ENCODE data around the gene MIDN.
A peak's percentile ranks its signal among the peaks of the same experiment; 100 is the strongest.
"Not testable (repeated sequence)": the region's sequence is repeated elsewhere in the genome, so short reads cannot be mapped to it uniquely, and the experiment has no call there.

Gene MIDN

DNA sequence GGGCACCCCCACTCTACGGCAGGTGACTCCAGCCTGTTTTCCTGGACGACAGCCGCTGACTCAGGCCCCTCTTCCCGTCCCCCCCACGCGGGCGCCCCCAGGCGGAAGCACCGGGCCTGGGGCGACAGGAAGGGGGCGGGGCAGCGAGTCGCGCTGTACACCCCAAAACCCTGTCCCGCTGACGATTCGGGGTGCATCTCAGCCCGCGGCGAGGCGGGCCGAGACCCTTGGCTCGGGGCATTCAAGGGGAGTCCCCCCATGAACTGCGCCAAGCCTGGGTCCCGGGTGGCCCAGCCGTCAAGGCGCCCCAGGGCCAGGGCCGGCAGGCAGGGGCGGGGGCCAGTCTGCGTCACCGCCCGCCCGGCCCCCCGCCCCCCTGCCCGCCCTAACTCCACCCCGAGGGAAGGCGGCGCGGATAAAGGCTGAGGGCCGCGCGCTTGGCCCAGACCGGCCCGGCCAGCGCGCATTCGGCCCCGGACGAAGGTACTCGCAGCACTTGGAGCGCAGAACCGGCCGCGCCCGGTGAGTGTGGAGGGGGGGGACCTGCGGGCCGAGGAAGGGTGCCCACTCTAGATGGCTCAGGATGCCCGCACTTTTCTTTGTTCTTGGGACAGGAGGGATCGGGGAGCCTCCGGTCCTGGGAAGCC lies at the start of gene MIDN:
MIDN (plus strand) TSS at position 445 of the 647 bp plus-strand sequence. CDS start 1,714 bp downstream, outside the sequence.
- peak; percentile 86 for DNase-seq

DNA sequence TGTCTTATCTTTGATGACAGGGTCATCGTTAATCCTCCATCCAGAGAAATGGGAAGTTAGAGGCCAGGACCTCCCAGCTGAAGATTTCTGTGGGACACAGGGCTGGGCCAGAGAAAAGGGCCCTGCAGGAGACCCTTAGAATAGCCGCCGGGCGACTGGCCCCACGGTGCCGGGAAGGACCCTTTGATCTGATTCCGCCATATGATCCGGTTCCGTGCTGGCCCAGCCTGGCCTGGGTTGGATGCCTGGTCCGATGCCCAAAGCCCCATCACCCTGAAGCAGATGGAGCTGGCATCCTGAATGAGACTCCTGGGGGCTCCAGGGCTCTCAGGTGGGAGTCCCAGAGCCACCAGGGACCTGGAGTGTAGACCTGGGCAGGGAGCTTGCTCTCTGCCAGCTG lies 48.9 kb upstream of the MIDN start:
- no peak for DNase-seq

DNA sequence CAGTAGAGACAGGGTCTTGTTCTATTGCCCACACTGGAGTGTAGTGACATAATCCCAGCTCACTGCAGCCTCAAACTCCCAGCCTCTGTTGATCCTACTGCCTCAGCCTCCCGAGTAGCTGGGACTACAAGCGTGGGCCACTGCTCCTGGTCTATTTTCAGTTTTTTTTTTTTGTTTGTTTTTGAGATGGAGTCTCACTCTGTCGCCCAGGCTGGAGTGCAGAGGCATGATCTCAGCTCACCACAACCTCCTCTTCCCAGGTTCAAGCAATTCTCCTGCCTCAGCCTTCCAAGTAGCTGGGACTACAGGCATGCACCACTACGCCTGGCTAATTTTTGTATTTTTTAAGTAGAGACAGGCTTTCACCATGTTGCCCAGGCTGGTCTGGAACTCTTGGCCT lies 47.8 kb upstream of the MIDN start:
- not testable (repeated sequence) for DNase-seq

DNA sequence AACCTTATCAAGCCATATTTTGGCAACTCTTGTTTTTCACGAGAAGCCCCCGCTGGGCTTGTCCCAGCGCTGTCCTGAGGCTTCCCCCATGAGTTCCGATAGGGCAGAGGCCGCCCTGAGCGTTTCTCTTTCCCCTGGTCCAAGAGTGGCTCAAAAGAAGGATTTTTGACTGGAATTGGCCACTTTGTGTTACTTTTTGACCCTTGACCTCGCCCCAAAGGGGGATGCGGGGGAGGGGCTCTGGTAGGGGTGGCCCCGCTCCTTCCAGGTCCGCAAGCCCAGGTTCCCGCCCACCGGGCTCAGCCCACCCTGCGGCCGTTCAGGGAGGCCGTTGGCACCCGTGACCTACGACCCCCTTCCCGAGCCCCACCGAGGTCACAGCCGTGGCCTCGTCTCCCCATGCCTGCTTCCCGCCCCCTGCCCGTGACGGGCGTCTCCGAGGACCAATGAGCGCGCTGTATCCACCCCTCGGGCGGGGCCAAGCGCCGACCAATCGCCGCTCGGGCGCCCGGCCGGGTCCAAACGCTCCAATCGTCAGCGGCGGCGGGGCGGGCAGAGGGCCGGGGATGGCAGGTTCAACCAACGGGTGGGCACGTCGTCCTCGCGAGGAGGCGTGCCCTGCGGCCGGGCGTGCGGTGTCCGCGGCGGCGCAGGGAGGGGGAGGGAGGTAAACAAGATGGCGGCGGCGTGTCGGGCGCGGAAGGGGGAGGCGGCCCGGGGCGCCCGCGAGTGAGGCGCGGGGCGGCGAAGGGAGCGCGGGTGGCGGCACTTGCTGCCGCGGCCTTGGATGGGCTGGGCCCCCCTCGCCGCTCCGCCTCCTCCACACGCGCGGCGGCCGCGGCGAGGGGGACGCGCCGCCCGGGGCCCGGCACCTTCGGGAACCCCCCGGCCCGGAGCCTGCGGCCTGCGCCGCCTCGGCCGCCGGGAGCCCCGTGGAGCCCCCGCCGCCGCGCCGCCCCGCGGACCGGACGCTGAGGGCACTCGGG lies 43.0 kb upstream of the MIDN start, which contains the start of gene STK11:
STK11 (plus strand) TSS at position 665 of the 986 bp plus-strand sequence. CDS start 1,136 bp downstream, outside the sequence.
- DNase-seq = peak; percentile 97

GRCh38 chr19:1206150-1206863 lies 42.1 kb upstream of the MIDN start:
- no peak for DNase-seq

DNA sequence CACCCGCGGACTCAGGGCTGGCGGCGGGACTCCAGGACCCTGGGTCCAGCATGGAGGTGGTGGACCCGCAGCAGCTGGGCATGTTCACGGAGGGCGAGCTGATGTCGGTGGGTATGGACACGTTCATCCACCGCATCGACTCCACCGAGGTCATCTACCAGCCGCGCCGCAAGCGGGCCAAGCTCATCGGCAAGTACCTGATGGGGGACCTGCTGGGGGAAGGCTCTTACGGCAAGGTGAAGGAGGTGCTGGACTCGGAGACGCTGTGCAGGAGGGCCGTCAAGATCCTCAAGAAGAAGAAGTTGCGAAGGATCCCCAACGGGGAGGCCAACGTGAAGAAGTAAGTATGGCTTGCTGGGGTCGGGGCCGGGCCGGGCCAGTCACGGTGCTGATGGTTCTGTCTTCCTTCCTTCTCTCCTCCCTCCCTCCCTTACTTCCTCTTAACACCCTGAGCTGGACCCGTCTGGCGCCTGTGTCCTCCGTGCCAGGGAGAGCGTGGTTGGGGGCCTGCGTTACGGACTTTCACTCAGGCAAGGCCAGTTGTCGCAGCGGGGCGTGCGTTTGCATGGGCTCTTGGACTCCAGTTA lies 41.4 kb upstream of the MIDN start:
- no peak for DNase-seq

- DNase-seq = not testable (repeated sequence)
Observed at GRCh38 chr19:1208830-1209229, 39.6 kb upstream of the MIDN start.

- no peak for DNase-seq
Observed at GRCh38 chr19:1210227-1210538, 38.2 kb upstream of the MIDN start.

GRCh38 chr19:1211494-1212234 lies 36.7 kb upstream of the MIDN start:
- no peak for DNase-seq

DNA sequence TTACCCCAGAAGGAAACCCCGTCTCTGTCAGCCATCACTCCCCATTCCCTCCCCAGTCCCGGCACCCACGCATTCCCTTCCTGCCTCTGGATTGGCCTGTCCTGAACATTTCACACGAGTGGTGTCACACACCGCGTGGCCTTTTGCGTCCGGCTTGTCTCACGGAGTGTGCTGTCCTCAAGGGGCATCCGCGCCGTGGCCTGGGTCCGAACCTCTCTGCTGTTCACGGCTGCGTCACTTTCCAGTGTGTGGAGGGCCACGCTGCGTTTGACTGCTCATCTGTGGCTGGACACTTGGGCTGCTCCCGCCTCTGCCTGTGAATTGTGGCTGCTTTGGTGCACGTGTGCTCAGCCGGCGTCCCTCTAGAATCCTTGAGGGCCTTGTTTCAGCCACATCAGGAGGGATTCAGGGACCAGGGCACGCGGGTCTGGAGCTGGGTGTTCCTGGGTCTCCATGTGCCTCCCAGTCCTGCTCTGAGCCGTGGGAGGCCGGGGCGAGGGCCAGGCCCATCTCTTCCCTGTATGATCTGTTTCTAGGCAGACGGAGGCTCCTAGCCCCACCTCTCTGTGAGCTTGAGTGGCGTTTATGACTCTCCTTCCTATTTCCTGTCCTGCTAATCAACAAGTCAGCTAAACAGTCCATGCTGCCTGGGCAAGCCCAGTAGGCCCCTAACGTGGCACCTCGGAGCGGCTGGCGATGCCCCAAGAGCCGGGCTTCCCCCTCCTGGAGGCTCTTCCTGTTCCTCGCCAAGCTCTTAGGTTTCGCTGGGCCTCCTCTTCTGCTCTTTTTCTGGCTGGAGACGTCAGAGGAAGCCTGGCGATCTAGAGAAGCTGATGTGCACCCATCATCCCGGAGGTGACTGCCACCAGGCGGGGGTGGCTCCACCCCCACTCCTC lies 34.7 kb upstream of the MIDN start:
- peak; percentile 44 for DNase-seq

- no peak for DNase-seq
Observed at GRCh38 chr19:1214299-1214861, 34.0 kb upstream of the MIDN start.

- DNase-seq = no peak
Observed at GRCh38 chr19:1214862-1215731, 33.3 kb upstream of the MIDN start.

GRCh38 chr19:1216756-1217155 lies 31.6 kb upstream of the MIDN start:
- DNase-seq = no peak

- no peak for DNase-seq
Observed at GRCh38 chr19:1217366-1217765, 31.0 kb upstream of the MIDN start.

GRCh38 chr19:1218751-1219567 lies 29.4 kb upstream of the MIDN start:
- no peak for DNase-seq

DNA sequence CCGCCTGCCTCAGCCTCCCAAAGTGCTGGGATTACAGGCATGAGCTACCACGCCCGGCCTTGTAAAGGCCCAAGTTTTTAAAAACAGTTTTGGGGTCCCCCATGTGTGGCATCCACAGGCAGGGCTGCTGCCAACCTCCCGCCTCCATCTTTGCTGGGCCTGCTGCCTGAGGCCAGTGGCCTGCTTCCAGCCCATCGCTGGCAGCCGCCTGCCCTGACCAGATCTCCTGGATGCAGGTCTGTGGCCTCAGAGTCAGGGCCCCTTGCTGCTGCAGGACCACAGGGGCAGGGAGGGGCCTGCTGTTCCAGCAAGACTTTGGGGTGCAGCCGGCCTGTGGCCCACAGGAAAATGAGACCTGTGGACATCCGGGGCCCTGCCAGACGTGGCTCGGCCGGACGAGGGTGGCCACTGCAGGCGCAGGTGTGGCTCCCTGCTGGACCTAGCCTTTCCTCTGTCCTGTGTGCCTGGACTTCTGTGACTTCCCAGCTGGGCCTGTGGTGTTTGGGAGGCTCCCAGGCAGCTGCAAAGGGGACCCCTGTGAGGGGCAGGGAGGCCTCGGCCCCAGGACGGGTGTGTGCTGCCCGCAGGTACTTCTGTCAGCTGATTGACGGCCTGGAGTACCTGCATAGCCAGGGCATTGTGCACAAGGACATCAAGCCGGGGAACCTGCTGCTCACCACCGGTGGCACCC lies 28.5 kb upstream of the MIDN start:
- DNase-seq = no peak

- no peak for DNase-seq
Observed at GRCh38 chr19:1220477-1220930, 27.9 kb upstream of the MIDN start.
